Calu3 (cell line): Measurements from ENCODE around the gene PITPNM1. TPM values are rescaled to one million over a fixed set of nuclear protein-coding genes. Genes with fewer than 3 reads are reported as not detected.

Source experiments
- BruUV-seq: library from RNA; stranded (reverse); fragments of 400-500 nt; replicated peaks from 2 replicates; lab custom pipeline; 2021; lab: Mats Ljungman, UMichigan
- CTCF ChIA-PET: fragments of 300-600 bp; sonication (Branson Sonifier 250); formaldehyde crosslinking; loops from one replicate; lab custom pipeline; 2022; ENCODE audit warnings: antibody characterized with exemption; lab: Charles Lee
- DNase-seq: peaks from one replicate; pipeline ENCODE4 v3.0.0; 2022
- H3K27ac Mint-ChIP-seq: one replicate; pipeline ENCODE4 v1.8.0; 2022; ENCODE audit warnings: mixed read lengths; ENCODE audit not compliant: unreplicated experiment
- H3K27me3 Mint-ChIP-seq: one replicate; pipeline ENCODE4 v1.8.0; 2022; ENCODE audit warnings: mixed read lengths; ENCODE audit not compliant: unreplicated experiment
- H3K36me3 Mint-ChIP-seq: one replicate; pipeline ENCODE4 v1.8.0; 2022; ENCODE audit warnings: mild to moderate bottlenecking, moderate library complexity, mixed read lengths; ENCODE audit not compliant: insufficient read depth, unreplicated experiment
- H3K4me1 Mint-ChIP-seq: one replicate; pipeline ENCODE4 v1.8.0; 2022; ENCODE audit warnings: mild to moderate bottlenecking, low read depth, mixed read lengths; ENCODE audit not compliant: unreplicated experiment
- H3K4me3 Mint-ChIP-seq: one replicate; pipeline ENCODE4 v1.8.0; 2022; ENCODE audit warnings: mild to moderate bottlenecking, low read depth, moderate library complexity, mixed read lengths; ENCODE audit not compliant: unreplicated experiment
- H3K9me3 Mint-ChIP-seq: one replicate; pipeline ENCODE4 v1.8.0; 2022; ENCODE audit warnings: low read depth, mixed read lengths; ENCODE audit not compliant: unreplicated experiment
- intact Hi-C: fragments of 100-400 bp; cut with micrococcal nuclease; formaldehyde crosslinking; loops from one replicate; pipeline ENCODE4 v1.10.0; 2022; ENCODE audit not compliant: unreplicated experiment
- total RNA-seq: library from RNA; stranded (reverse); gene quantifications from 2 replicates; pipeline ENCODE4 v1.2.3, GENCODE V29; 2022
- TF ChIP-seq, protein P1 (sequence below): fragments of 200-600 bp; IDR thresholded peaks from one replicate; pipeline ENCODE4 v1.8.0; 2022; ENCODE audit warnings: antibody characterized with exemption; ENCODE audit not compliant: unreplicated experiment

The PITPNM1 gene
- total RNA-seq, 1 experiment from 2014 or later, result 70.5 TPM

DNA sequence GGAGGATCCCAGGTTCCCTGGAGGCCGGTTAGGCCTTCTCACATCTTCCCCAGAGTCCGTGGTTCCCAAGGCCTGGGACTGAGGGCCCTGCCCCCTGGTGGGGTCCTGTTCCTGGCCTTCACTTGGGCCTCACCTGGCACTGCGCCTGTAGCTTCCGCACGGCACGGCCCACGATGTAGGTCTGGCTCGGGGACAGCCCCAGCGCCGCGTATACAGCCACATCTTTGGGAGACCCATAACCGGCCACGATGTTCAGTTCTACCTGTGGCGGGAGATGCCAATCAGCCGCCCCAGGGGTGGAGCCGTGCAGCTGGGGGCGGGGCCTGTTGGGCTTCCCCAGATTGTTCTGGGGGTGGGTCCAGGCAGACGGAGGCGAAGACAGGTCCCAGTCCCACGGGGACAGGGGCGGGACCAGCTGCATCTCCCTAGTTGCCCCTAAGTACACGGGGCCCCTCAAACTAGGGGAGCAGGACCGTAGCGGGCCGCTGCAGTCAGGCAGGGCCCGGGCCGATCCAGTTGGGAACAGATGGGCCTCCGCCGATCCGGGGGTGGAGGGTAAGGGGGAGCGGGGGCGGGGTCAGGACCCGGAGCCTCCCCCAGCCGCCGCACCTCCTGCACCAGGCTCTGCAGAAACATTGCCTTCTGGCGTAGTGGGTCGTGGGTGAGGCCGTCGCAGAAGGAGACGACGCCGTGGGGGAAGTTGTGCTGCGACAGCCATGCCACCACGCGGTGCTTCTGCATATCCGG lies 12.2 kb downstream of the PITPNM1 start:
- Mint-ChIP-seq H3K4me1 (no peaks in the 10 kb centered on the region), H3K4me3 (no peak overlapping the region), H3K9me3 (no peaks in the 10 kb centered on the region), H3K36me3 (peaks cover 66% of the 10 kb centered on the region), H3K27me3 (no peaks in the 10 kb centered on the region), H3K27ac (no peak overlapping the region)
- BruUV-seq, result no TSS peak
- no peak for DNase-seq
- TF ChIP-seq, protein P1, sequence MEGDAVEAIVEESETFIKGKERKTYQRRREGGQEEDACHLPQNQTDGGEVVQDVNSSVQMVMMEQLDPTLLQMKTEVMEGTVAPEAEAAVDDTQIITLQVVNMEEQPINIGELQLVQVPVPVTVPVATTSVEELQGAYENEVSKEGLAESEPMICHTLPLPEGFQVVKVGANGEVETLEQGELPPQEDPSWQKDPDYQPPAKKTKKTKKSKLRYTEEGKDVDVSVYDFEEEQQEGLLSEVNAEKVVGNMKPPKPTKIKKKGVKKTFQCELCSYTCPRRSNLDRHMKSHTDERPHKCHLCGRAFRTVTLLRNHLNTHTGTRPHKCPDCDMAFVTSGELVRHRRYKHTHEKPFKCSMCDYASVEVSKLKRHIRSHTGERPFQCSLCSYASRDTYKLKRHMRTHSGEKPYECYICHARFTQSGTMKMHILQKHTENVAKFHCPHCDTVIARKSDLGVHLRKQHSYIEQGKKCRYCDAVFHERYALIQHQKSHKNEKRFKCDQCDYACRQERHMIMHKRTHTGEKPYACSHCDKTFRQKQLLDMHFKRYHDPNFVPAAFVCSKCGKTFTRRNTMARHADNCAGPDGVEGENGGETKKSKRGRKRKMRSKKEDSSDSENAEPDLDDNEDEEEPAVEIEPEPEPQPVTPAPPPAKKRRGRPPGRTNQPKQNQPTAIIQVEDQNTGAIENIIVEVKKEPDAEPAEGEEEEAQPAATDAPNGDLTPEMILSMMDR, result no peak
- CTCF ChIA-PET, result interaction anchor here (0.5 kb wide), 1 partner anchor 83 kb away, joined by 4 read pairs; no protein-coding TSS in a partner anchor
- intact Hi-C loops, result no loop called here

DNA sequence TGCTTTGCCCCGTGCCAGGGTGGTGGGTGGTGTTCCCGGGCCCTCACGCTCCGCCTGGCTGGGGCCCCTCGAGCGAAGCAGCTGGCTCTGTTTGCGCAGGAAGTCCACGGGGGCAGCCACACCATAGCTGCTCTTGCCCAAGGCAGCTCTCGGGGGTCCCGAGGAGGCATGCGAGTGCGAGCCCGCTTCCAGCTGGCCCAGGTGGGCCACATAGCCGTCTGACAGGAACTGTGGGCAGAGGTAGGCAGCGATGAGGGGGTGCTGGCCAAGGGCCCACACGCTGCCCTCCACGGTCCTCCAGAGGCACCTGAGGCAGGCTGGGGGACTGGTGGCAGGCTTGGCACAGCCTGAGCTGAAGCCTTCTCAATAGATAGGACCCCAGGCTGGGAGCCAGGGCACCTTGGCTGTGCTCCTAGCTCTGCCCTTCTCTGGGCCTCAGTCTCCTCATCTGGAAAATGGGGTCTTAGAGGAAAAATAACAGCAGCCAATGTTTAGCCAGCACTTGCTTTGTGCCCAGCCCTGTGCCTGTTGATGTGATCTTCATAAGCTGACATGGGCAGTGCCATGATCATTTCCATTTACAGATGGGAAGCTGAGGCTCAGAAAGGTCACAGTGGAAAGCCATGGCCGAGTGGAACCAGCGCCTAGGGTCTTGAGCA lies 13.0 kb downstream of the PITPNM1 start:
- DNase-seq, result no peak
- CTCF ChIA-PET, result interaction anchor here (0.5 kb wide), 1 partner anchor 83 kb away, joined by 4 read pairs; no protein-coding TSS in a partner anchor
- Mint-ChIP-seq H3K27ac (no peak overlapping the region), H3K9me3 (no peaks in the 10 kb centered on the region), H3K27me3 (no peaks in the 10 kb centered on the region), H3K4me1 (no peaks in the 10 kb centered on the region), H3K36me3 (peaks cover 63% of the 10 kb centered on the region), H3K4me3 (no peak overlapping the region)
- intact Hi-C loops, result no loop called here
- no TSS peak for BruUV-seq
- TF ChIP-seq, protein P1, result no peak

DNA sequence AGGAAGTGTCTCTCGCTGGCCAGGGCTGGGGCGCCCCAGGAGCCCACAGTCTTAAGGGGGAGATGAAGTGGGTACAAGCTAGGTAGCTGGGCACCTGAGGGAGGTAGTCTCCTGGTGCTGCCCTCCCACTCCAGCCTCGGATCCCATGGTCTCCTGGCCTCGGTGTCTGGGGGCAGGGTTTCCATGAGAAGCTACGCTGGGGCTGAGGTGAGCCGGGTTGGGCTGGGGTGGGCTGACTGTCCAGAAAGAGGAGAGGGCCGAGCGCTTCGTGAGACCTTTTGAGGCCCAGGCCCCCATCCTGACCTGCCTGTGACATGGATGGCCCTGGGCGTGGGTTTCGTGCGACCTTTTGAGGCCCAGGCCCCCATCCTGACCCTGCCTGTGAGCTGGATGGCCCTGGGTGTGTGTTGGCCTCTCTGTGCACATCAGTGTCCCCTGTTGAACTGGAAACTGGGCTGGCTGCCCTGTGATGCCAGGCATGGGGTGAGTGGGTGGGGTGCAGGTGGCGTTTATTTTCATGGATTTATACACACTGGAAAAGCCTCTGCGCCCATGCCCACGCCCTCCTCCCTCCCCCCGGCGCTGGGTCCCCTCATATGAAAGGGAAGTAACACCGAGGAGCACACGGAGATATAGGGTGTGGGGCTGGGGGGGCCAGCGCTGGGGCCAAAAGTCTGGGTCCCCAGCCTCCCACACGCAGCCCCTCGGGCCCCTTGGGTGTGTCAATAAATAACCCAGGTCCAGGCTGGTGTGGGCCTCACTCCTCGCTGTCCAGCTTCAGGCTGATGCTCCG lies 13.7 kb downstream of the PITPNM1 start:
- H3K36me3 Mint-ChIP-seq, result peaks cover 56% of the 10 kb centered on the region
- no peak overlapping the region for H3K27ac Mint-ChIP-seq
- no TSS peak for BruUV-seq
- TF ChIP-seq, protein P1, result no peak
- no peak overlapping the region for H3K4me3 Mint-ChIP-seq
- no peaks in the 10 kb centered on the region for H3K9me3 Mint-ChIP-seq
- DNase-seq, result no peak
- no peaks in the 10 kb centered on the region for H3K27me3 Mint-ChIP-seq
- intact Hi-C loops, result no loop called here
- CTCF ChIA-PET, result no interaction called here
- no peaks in the 10 kb centered on the region for H3K4me1 Mint-ChIP-seq

DNA sequence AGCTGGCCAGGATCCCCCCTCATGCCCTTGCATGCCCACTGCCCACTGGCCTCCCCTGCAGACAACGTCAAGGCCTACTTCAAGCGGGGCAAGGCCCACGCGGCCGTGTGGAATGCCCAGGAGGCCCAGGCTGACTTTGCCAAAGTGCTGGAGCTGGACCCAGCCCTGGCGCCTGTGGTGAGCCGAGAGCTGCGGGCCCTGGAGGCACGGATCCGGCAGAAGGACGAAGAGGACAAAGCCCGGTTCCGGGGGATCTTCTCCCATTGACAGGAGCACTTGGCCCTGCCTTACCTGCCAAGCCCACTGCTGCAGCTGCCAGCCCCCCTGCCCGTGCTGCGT lies 14.5 kb downstream of the PITPNM1 start:
- intact Hi-C loops, result no loop called here
- TF ChIP-seq, protein P1, result no peak
- Mint-ChIP-seq H3K9me3 (no peaks in the 10 kb centered on the region), H3K4me1 (no peaks in the 10 kb centered on the region), H3K27me3 (no peaks in the 10 kb centered on the region), H3K4me3 (no peak overlapping the region), H3K36me3 (peaks cover 49% of the 10 kb centered on the region), H3K27ac (no peak overlapping the region)
- DNase-seq, result no peak
- CTCF ChIA-PET, result no interaction called here
- BruUV-seq, result no TSS peak
